Suprapubic skin (tissue), 4 donors: ENCODE results near the gene UQCRC1. TPM values are rescaled to one million over a fixed set of nuclear protein-coding genes. Genes with fewer than 3 reads are reported as not detected.
A peak's percentile ranks its signal among the peaks of the same experiment; 100 is the strongest.

Source experiments
- DNase-seq, 2 donors: peaks; one replicate each; pipeline ENCODE4 v3.0.0-alpha.2; 2019; ENCODE audit warnings: low spot score in 2 of 2
- H3K27ac ChIP-seq: fragments of 200-600 bp; sonication (generic); one replicate; pipeline ENCODE4 v1.5.1; 2019
- H3K27me3 ChIP-seq: fragments of 200-600 bp; sonication (generic); one replicate; pipeline ENCODE4 v1.5.1; 2019
- H3K36me3 ChIP-seq: fragments of 200-600 bp; sonication (generic); one replicate; pipeline ENCODE4 v1.5.1; 2019
- H3K4me1 ChIP-seq: fragments of 200-600 bp; sonication (generic); one replicate; pipeline ENCODE4 v1.5.1; 2019
- H3K4me3 ChIP-seq: fragments of 200-600 bp; sonication (generic); one replicate; pipeline ENCODE4 v1.5.1; 2019; ENCODE audit warnings: mild to moderate bottlenecking
- H3K9me3 ChIP-seq: fragments of 200-600 bp; sonication (generic); one replicate; pipeline ENCODE4 v1.5.1; 2019
- EP300 ChIP-seq: sonication (generic); formaldehyde crosslinking; IDR thresholded peaks from one replicate; pipeline ENCODE4 v1.6.1; 2017; ENCODE audit warnings: antibody characterized with exemption
- POLR2A ChIP-seq, 2 donors: fragments of 450-650 bp; IDR thresholded peaks; one replicate each; pipeline ENCODE4 v1.6.1; 2017; ENCODE audit warnings: antibody characterized with exemption in 2 of 2, mild to moderate bottlenecking in 2 of 2, moderate library complexity in 2 of 2
- POLR2AphosphoS5 ChIP-seq, 3 donors: sonication (generic); formaldehyde crosslinking; IDR thresholded peaks; one replicate each; pipeline ENCODE4 v1.6.1; 2017; ENCODE audit warnings: antibody characterized with exemption in 3 of 3
- WGBS: methylation state at CpG from one replicate; pipeline ENCODE4 v1.1.5; 2018; 5-methylcytosine and 5-hydroxymethylcytosine counted together
- total RNA-seq, 4 donors: library from RNA; depleted of rRNA; stranded (reverse); fragments of >200 nt; gene quantifications; one replicate each; pipeline ENCODE4 v1.1.0, GENCODE V29; 2016
- TF ChIP-seq, protein P1 (sequence below), 2 donors: fragments of 200-600 bp in 1 of 2; fragments of 450-650 bp in 1 of 2; sonication (generic) in 1 of 2; IDR thresholded peaks; one replicate each; pipeline ENCODE4 v1.5.1; 2016 to 2019; ENCODE audit warnings: antibody characterized with exemption in 2 of 2, mild to moderate bottlenecking in 1 of 2, moderate library complexity in 1 of 2

UQCRC1 gene
- total RNA-seq = 100 to 1,000 TPM; 294 to 337 (median 319) TPM

DNA sequence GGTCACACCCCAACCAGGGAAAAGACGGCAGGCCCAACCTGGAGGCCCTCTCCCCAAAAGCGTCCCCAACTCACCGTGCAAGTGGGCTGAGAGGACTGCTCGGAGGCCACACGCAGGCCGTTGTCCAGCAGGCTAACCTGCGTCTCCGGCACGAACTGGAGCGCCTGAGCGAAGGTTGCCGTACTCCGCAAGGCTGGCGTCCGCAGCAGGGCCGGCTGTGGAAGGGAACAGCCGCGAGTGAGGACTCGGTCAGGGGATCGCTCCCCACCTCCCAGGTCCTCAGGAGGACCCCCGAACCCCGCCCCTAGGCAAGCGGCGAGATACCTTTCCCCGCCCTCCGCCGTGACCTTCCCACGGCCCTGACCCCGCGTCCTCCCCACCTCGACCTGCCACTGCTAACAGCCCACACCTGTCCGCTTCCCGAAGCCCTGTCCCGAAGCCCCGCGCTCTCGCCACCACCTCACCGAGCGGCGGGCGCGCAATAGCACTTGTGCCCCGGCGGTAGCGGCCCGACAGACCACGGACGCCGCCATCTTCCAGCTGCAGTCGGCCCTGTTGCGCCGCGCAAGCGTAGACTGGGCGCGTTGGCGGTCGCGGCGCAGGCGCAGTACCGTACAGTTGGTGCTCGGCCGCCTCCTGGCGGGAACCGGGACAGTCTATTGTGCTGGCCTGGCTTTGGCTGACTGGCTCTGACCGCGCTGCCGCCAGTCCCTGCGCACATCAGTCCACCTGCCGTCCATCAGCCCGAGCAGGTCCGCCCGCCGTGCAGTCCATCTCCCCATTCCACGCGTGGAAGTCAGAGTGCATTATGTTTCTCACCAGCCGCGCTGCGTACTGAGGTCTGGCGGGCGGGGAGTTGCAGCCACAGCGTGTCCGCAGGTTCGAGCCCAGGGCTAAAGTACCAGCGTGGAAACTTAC is at the start of gene UQCRC1:
Gene UQCRC1 (minus strand): TSS at position 559 of the 918 bp plus-strand sequence. CDS start 26 bp downstream, at position 533.
- H3K9me3 ChIP-seq = no peaks in the 10 kb centered on the region
- WGBS = 3% methylated on average over 72 of the region's 86 CpGs
- H3K4me3 ChIP-seq = peak within 1 kb of the TSS; percentile 80
- H3K4me1 ChIP-seq = peaks cover 19% of the 10 kb centered on the region
- peaks cover 22% of the 10 kb centered on the region for H3K36me3 ChIP-seq
- H3K27ac ChIP-seq = peak within 1 kb of the TSS; percentile 89
- DNase-seq = peak; percentile 93 to 95
- TF ChIP-seq POLR2A (IDR thresholded peaks at IDR 0.05) = peak in 1 of 2 donors; percentile 34
- TF ChIP-seq, protein P1, sequence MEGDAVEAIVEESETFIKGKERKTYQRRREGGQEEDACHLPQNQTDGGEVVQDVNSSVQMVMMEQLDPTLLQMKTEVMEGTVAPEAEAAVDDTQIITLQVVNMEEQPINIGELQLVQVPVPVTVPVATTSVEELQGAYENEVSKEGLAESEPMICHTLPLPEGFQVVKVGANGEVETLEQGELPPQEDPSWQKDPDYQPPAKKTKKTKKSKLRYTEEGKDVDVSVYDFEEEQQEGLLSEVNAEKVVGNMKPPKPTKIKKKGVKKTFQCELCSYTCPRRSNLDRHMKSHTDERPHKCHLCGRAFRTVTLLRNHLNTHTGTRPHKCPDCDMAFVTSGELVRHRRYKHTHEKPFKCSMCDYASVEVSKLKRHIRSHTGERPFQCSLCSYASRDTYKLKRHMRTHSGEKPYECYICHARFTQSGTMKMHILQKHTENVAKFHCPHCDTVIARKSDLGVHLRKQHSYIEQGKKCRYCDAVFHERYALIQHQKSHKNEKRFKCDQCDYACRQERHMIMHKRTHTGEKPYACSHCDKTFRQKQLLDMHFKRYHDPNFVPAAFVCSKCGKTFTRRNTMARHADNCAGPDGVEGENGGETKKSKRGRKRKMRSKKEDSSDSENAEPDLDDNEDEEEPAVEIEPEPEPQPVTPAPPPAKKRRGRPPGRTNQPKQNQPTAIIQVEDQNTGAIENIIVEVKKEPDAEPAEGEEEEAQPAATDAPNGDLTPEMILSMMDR (IDR thresholded peaks at IDR 0.05) = peak; percentile 47 to 88
- no peak for TF ChIP-seq EP300
- peak in 2 of 3 donors; percentile 55 to 71 for TF ChIP-seq POLR2AphosphoS5 (IDR thresholded peaks at IDR 0.05)
- H3K27me3 ChIP-seq = no peaks in the 10 kb centered on the region

DNA sequence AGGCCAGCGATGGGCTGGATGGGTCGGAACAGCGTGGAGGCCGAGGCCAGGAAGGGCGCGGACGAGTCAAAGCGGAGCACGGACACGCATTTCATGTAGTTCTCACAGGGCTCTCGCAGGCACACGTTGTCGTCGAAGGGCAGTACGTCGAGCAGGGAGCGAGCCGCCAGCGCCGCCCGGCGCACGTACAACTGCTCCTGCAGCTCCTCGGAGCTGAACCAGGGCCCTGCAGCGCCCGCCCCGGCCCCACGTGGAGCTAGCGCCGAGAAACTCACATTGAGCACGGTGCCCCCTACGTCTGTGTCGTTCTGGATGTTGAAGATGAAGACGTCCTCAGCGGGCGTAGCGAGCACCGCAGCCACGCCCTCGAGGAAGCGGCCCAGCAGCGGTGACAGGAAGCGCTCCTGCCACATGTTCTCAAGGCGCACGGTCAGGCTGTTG is 47.4 kb upstream of the UQCRC1 start:
- peaks cover 30% of the 10 kb centered on the region for H3K27me3 ChIP-seq

DNA sequence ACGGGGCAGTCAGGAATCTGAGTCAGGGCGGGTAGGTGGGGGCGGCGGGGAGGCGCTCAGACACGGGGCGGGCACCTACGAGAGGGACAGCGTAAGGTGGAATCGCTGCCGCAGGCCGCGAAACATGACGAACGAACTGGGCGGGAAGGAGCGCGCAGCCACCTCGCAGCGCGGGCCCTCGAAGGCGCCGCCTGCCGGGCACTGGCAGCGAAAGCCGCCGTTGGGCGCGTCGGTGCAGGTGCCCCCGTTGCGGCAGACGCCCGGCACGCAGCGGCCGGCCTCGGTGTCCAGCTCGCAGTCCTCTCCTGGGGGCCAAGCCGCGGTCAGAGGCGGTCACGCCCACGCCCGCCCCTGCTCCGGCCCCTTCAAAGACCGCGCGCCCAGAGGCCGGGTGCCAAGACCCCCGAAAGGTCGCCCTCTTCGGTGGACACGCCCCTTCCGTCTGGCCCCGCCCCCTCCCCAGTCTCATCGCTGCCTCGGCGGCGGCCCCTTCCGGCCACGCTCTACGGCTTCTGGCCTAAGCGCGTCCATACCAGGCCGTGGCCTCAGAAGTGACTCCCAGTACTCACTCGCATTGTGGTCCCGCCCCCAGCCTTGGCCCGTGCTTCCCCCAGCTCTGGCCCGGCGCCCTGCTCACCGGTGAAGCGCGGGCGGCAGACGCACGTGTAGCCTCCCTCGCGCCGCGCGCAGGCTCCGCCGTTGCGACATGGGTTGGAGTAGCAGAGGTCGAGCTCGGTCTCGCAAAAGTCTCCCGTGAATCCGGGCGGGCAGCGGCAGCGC is 46.8 kb upstream of the UQCRC1 start:
- H3K27me3 ChIP-seq = peaks cover 29% of the 10 kb centered on the region
- no peaks in the 10 kb centered on the region for H3K9me3 ChIP-seq
- peak overlapping the region; percentile 60 for H3K4me3 ChIP-seq
- no peaks in the 10 kb centered on the region for H3K36me3 ChIP-seq
- TF ChIP-seq EP300 = no peak
- TF ChIP-seq, protein P1 (IDR thresholded peaks at IDR 0.05) = peak; percentile 46 to 90
- TF ChIP-seq POLR2AphosphoS5 (IDR thresholded peaks at IDR 0.05) = no peak
- H3K4me1 ChIP-seq = peaks cover 22% of the 10 kb centered on the region
- no peak overlapping the region for H3K27ac ChIP-seq
- WGBS = 4% methylated on average over 16 of the region's 94 CpGs
- DNase-seq = peak in 1 of 2 donors; percentile 83

More for the DNA sequence above, 47.4 kb upstream of the UQCRC1 start:
- 40% methylated on average over 10 of the region's 45 CpGs for WGBS
- DNase-seq = no peak
- no peak overlapping the region for H3K27ac ChIP-seq
- H3K4me3 ChIP-seq = peak overlapping the region; percentile 60
- no peaks in the 10 kb centered on the region for H3K36me3 ChIP-seq
- TF ChIP-seq POLR2AphosphoS5 (IDR thresholded peaks at IDR 0.05) (no peak), EP300 (no peak), POLR2A (IDR thresholded peaks at IDR 0.05) (no peak)
- TF ChIP-seq, protein P1 (IDR thresholded peaks at IDR 0.05) = no peak
- H3K4me1 ChIP-seq = peaks cover 28% of the 10 kb centered on the region
- H3K9me3 ChIP-seq = no peaks in the 10 kb centered on the region

DNA sequence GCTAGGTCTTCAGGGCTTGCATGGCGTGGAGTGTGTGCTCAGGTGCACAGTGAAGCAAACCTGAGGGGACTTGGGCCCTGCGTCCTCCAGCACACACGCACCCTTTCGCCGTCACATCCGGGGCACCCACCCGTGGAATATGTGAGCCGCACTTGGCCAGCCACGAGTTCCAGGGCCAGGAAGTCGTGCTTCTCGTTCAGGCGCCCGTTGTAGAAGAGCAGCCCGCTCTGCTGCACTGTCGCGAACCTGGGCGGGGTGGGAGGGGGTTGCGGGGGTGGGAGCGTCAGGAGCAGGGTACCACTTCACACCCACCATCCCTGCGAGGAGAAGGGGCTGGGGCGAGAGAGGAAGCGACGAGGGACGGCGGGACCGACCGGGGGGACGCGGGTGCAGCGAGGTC is 46.2 kb upstream of the UQCRC1 start:
- Histone ChIP-seq H3K36me3 (no peaks in the 10 kb centered on the region), H3K4me1 (peaks cover 19% of the 10 kb centered on the region), H3K27me3 (peaks cover 23% of the 10 kb centered on the region), H3K9me3 (no peaks in the 10 kb centered on the region), H3K27ac (no peak overlapping the region), H3K4me3 (peak overlapping the region; percentile 60)
- WGBS = 0% methylated on average over 4 of the region's 30 CpGs
- TF ChIP-seq, protein P1 (IDR thresholded peaks at IDR 0.05) = no peak
- TF ChIP-seq POLR2AphosphoS5 (IDR thresholded peaks at IDR 0.05) = no peak
- no peak for TF ChIP-seq EP300
- TF ChIP-seq POLR2A (IDR thresholded peaks at IDR 0.05) = no peak
- DNase-seq = no peak
